Fibroblast of mammary gland (primary cell): ENCODE results near the gene TTPAL.

ENCODE experiments used
- DNase-seq: peaks from one replicate; pipeline ENCODE4 v3.0.0-alpha.2; 2010; ENCODE audit warnings: low read depth
- H3K4me3 ChIP-seq: 2 replicates; pipeline ENCODE4 v1.5.1; 2011; ENCODE audit warnings: low read depth, mild to moderate bottlenecking, low read length, moderate library complexity; ENCODE audit not compliant: control insufficient read depth
- CTCF ChIP-seq: conservative IDR thresholded peaks from 2 replicates; pipeline ENCODE4 v1.5.1; 2011; ENCODE audit warnings: low read depth, low read length, inconsistent platforms; ENCODE audit not compliant: control insufficient read depth, insufficient read depth

TTPAL gene

GRCh38 chr20:44477151-44477550 is 1.5 kb downstream of the TTPAL start:
- no peak for TF ChIP-seq CTCF
- no peak for DNase-seq
- peak overlapping the region; percentile 95 for H3K4me3 ChIP-seq

GRCh38 chr20:44478206-44478605 is 2.5 kb downstream of the TTPAL start:
- DNase-seq = no peak
- no peak for TF ChIP-seq CTCF
- H3K4me3 ChIP-seq = no peak overlapping the region

GRCh38 chr20:44479643-44480042 is 4.0 kb downstream of the TTPAL start:
- no peak for DNase-seq
- no peak for TF ChIP-seq CTCF
- H3K4me3 ChIP-seq = no peak overlapping the region

DNA sequence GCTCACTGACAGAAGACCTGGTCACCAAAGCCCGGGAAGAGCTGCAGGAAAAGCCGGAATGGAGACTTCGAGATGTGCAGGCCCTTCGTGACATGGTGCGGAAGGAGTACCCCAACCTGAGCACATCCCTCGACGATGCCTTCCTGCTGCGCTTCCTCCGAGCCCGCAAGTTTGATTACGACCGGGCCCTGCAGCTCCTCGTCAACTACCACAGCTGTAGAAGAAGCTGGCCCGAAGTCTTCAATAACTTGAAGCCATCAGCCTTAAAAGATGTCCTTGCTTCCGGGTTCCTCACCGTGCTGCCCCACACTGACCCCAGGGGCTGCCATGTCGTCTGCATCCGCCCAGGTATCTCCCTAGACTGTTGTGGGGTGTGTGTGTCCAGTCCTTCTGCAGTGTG is 4.4 kb downstream of the TTPAL start:
- DNase-seq = no peak
- no peak for TF ChIP-seq CTCF
- no peak overlapping the region for H3K4me3 ChIP-seq

DNA sequence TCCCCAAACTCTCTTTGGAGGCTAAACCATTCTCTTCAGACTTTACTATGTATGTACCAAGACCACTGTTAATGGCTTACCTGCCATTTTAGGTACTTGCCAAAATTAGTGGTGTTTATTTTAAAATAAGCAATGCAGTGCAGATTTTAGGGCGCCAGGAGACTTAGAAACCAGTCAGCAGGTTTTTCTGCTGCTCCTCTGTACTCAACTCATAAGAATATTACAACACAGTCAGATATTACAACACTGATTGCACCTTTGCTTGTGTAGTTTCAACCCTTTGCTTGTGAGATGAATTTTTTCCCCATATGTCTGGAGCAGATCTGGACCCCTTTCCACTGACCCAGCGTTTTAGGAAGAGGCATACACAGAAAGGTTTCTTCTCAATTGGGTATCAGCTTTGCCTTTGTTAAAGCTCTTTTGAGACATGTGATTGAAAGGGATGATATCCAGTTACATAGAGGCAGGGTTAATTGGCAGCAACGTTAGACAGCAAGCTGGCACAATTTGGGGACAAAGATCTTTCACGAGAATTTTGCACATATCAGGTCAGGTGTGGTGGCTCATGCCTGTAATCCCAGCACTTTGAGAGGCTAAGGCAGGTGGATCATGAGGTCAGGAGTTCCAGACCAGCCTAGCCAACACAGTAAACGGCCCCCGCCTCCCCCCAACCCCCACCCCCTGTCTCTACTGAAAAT is 6.2 kb downstream of the TTPAL start:
- no peak overlapping the region for H3K4me3 ChIP-seq
- TF ChIP-seq CTCF = no peak
- no peak for DNase-seq

GRCh38 chr20:44483112-44483511 is 7.4 kb downstream of the TTPAL start:
- DNase-seq = no peak
- H3K4me3 ChIP-seq = no peak overlapping the region
- no peak for TF ChIP-seq CTCF
